Measurements from ENCODE around the gene SLCO4A1. TPM values are rescaled to one million over a fixed set of nuclear protein-coding genes. Genes with fewer than 3 reads are reported as not detected.

Gene SLCO4A1
- polyA plus RNA-seq, 4 donors: 0.31 to 6.8 (median 3.5) TPM

GRCh38 chr20:62650551-62651284, 8.4 kb downstream of the SLCO4A1 start:
- DNase-seq (ENCODE audit: low read depth in 4 of 4, low spot score in 3 of 4): no peak

- DNase-seq (ENCODE audit: low read depth in 4 of 4, low spot score in 3 of 4): no peak
These were observed 9.2 kb downstream of the SLCO4A1 start for GRCh38 chr20:62651285-62652021.

DNA sequence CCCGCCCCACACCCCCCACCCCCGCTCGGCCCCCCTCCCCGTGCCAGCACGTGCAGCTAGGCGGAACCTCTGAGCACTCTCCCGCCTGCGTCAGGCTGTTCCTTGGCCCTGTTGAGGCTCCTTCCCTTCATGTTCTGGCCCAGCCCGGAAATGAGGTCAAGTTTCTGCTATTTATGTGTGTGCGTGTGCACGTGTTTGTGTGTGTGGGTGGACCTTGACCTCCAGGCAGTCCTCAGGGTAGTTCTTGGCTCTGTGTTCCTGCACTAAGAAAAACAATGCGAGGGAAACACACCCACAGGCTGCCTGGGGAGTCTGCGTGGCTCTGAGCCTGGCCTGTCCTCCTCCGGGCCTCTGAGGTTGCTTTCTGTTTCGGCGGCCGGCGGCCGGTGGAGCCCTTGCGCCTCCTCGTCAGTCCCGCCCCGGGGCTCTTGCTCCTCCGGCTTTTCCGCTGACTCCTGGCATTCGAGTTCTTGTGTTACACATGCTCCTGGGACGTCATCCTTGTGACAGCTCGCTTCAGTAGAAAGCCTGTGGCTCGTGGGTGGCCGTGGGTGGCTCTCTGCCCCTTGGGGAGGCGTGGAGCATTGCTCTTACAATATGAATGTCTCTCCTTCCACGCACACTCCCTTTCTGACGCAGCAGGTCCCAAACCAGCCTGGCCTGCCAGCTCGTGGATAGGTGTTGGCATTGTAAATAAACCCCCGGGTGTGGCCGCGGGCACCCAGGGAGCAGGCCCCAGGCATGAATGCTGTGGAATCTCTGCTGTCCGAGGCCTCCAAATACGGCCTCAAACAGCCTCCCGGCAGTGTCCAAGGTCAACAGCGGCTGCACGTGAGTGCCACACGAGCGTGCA, 10.0 kb downstream of the SLCO4A1 start:
- peak; percentile 81 to 87 (median 84) for DNase-seq (ENCODE audit: low read depth in 4 of 4, low spot score in 3 of 4)

- DNase-seq (ENCODE audit: low read depth in 4 of 4, low spot score in 3 of 4): no peak
These were observed 10.6 kb downstream of the SLCO4A1 start for GRCh38 chr20:62652894-62653305.

- no peak for DNase-seq (ENCODE audit: low read depth in 4 of 4, low spot score in 3 of 4)
These were observed 11.1 kb downstream of the SLCO4A1 start for GRCh38 chr20:62653373-62653772.

DNA sequence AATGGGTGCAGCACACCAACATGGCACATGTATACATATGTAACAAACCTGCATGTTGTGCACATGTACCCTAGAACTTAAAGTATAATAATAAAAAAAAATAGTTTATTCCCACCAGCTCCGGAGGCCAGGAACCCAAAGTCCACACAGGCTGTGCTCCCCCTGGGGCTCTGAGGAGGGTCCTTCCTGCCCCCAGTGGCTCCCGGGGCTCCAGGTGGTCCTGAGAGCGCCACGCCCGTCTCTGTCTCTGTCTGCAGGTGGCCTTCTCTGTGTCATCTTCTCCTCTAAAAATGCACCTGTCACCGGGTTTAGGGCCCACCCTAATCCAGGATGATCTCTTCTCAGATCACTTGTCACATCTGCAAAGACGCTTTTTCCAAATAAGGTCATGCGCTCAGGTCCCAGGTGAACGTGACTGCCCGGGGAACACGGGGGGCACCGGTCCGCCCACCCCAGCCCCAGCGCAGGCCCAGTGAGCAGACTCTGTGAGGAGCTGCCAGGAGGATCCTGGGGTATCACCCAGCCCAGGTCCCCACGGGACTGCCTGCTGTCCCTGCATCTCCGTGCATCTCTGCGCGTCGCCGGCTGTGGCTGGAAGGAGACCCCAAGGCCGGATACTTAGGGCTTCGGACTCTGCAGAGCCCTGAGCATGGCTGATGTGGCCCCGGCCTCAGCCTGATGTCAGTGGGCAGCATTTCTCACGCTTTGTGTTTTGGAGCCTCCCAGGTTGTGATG, 11.8 kb downstream of the SLCO4A1 start:
- no peak for DNase-seq (ENCODE audit: low read depth in 4 of 4, low spot score in 3 of 4)

GRCh38 chr20:62655282-62656196, 13.2 kb downstream of the SLCO4A1 start:
- DNase-seq (ENCODE audit: low read depth in 4 of 4, low spot score in 3 of 4): no peak

GRCh38 chr20:62656197-62656918, 14.1 kb downstream of the SLCO4A1 start:
- no peak for DNase-seq (ENCODE audit: low read depth in 4 of 4, low spot score in 3 of 4)

GRCh38 chr20:62656919-62657588, 14.8 kb downstream of the SLCO4A1 start:
- DNase-seq (ENCODE audit: low read depth in 4 of 4, low spot score in 3 of 4): no peak

DNA sequence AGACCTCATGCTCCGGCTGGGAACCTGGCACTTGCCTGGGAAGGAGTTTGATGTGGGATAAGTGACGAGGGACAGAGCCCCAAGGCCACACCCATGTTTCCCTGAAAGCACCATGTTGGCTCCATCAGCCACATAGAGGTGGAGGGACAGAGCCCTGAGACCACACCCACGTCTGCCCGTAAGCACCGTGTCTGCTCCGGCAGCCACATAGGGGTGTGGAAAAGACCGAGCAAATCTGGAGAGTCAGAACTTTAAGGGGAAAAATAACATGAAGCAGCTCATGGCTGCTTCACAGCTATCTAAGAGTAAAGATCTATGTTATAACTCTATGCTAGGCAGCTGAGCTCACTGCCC, 15.3 kb downstream of the SLCO4A1 start:
- DNase-seq (ENCODE audit: low read depth in 4 of 4, low spot score in 3 of 4): no peak

DNA sequence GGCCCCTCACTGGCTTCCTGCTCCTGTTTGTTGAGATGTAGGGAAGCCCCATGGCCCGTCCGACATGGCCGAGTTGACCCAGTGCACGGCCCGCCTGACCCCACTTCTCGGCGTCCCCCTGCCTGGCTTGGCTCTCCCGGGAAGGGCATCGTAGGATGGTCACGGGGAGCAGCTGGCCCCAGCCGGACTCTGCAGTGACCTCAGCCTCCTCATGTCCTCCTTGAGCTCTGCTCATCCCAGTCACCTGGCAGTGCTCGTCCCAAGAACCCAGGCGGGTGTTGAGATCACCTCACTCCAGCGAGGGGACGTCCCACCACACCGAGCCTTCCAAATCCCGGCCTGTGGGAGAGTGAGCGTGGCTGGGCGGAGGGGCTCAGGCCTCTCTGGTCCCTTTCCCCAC, 15.7 kb downstream of the SLCO4A1 start:
- no peak for DNase-seq (ENCODE audit: low read depth in 4 of 4, low spot score in 3 of 4)

DNA sequence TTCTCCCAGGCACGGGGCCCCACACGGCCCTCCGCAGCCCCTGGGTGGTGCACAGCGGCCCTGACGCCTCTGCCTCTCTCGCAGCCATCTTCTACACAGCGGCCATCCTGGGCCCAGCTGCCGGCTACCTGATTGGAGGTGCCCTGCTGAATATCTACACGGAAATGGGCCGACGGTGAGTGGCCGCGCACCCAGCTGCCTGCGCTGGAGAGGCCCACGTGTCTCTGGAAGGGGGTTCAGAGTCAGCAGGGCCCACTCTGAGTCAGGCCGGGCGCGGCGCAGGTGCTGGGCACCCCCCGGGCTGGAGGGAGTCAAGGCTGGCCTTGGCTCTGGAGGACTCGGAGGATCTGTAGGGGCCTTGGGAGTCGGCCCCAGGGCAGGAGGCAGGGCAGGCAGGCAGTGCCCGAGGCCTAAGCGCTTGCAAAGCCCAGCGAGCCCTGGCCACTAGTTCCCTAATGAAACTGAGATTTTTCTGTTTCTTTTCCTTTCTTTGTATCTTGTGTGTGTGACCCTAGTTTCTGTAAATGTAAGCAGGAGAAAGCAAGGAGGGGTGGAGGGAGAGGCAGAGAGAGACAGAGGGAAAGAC, 16.4 kb downstream of the SLCO4A1 start:
- DNase-seq (ENCODE audit: low read depth in 4 of 4, low spot score in 3 of 4): no peak

DNA sequence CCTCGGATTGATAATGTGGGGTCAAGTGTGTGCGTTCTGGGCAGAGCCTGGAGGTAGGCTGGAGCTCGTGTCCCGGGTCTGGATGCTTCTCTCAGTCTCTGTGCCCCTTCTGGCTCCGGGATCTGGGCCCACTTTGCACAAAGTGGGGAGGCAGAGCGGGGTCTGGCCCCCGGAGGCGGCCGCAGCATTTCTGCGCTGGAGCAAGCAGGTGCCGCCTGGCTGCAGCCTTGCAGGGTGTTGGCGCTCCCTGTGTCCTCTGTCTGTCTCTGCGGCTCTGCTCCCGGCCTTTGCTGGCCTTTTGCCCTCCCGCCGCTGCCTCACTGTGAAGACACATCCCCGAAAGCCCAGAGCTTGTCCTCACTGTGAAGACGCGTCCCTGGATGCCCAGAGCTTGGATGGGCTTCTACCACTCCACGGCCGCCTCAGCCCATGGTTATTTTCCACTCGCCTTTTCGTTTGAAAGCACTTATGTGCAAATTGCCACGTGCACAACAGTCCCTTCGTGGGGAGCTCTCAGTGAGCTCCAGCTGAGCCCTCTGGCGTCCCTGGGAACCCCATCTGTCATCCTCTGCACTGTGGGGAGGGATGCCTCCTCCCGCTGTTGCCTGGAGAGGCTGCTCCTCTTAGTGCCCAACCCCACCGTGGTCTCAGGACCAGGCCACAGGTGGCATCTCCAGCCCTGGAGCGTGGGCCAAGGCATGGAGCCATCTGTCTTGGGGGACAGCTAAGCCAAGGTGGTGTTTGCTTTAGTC, 17.4 kb downstream of the SLCO4A1 start:
- DNase-seq (ENCODE audit: low read depth in 4 of 4, low spot score in 3 of 4): no peak

DNA sequence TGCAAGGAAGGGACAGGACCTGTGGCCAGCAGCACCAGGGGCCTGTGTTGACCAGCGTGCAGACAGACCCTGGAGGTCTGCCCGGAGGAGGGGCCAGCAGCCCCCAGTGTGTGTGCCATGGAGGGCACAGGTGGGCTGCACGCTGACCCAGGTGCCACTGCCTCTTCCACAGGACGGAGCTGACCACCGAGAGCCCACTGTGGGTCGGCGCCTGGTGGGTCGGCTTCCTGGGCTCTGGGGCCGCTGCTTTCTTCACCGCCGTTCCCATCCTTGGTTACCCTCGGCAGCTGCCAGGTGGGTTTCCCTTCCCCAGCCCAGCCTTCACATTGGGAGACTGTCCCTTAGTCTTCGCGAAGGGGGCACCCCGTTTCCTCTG, 17.9 kb downstream of the SLCO4A1 start:
- no peak for DNase-seq (ENCODE audit: low read depth in 4 of 4, low spot score in 3 of 4)

DNA sequence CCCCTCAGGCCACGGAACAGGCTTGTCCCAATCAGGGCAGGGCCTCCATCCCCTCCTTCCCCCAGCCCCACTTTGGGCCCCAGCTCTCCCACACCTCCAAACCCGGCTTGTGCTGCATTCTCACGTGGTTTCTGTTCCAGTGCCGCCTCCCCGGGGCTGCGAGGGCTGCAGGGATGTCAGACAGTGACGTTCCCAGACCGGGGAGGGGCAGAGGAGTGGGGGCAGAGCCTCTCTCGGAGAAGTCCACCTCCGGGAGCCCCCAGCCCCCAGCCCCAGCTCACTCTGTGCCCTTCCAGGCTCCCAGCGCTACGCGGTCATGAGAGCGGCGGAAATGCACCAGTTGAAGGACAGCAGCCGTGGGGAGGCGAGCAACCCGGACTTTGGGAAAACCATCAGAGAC, 18.5 kb downstream of the SLCO4A1 start:
- no peak for DNase-seq (ENCODE audit: low read depth in 4 of 4, low spot score in 3 of 4)

DNA sequence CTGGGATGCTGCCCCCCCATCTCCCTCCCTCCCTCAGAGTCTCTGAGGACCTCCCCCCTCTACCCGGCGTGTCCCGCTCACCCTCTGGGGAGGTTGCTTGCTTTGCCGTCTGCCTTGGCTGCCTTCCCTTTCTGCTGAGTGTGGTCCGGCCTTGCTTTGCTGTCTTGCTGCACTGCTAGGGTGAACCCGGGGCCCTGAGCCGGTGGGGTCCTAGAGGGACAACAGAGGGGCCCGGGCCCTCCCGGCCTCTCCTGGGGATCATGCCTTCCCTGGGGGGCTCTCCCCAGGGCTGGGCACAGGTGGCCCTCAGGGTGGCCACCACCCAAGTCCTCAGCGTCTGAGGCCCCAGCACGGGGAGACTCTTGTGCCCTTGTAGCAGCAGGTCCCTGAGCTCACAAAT, 19.3 kb downstream of the SLCO4A1 start:
- no peak for DNase-seq (ENCODE audit: low read depth in 4 of 4, low spot score in 3 of 4)

DNA sequence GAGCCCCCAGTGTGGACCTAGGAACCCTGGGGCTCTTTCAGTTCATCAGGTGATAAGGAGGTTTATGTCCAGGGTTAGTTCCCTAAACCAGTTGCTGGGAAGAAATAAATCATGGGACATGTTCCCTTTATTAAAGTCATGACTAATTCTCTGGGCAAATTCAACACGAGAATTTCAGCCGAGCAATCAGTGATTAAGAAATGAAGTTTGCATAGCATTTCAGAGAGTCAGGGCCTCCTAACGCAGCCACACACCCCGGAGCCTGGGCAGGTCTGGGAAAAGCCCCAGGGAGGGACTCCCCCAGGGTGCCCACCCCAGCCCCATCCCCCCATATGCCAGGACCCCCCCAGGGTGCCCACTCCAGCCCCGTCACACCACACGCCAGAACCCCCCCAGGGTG, 20.1 kb downstream of the SLCO4A1 start:
- DNase-seq (ENCODE audit: low read depth in 4 of 4, low spot score in 3 of 4): no peak

Measured in left renal pelvis (tissue), 4 donors.